ENCODE data around the gene ARL4C. TPM values are rescaled to one million over a fixed set of nuclear protein-coding genes. Genes with fewer than 3 reads are reported as not detected.

Gene ARL4C
- total RNA-seq, 1 donor from 2014 or later: 20.7 TPM

GRCh38 chr2:234454433-234454832, 42.4 kb downstream of the ARL4C start:
- H3K27me3 Mint-ChIP-seq (ENCODE audit: low read depth): no peaks in the 10 kb centered on the region
- no peak for TF ChIP-seq CTCF (IDR thresholded peaks at IDR 0.05; ENCODE audit: unreplicated experiment)
- H3K4me1 Mint-ChIP-seq: peaks cover 12% of the 10 kb centered on the region
- no peaks in the 10 kb centered on the region for H3K36me3 Mint-ChIP-seq
- H3K4me3 Mint-ChIP-seq: no peak overlapping the region
- peaks cover 33% of the 10 kb centered on the region for H3K9me3 Mint-ChIP-seq
- DNase-seq (ENCODE audit: low spot score in 2 of 2, unreplicated experiment in 2 of 2): no peak
- no peak overlapping the region for H3K27ac Mint-ChIP-seq

DNA sequence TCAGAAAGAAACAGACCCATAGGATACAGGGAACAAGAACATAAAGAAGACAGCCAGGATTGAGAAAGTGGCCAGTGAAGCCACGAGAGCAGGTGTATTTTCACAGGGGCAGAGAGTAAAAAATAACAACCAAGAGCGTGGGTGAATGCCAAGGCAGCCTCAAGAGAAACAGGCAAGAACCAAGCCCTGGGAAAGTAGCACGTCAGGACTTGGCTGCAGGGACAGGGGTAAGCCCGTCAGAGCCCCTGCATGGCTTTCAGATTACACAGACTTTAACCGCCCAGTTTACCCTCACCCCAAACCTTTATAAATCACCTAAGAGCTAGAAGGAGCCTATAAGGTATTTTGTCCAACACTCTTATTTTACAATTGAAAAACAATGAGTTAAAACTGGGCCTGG, 43.7 kb downstream of the ARL4C start:
- Mint-ChIP-seq H3K9me3 (peaks cover 30% of the 10 kb centered on the region), H3K4me1 (peaks cover 22% of the 10 kb centered on the region), H3K27ac (no peak overlapping the region), H3K27me3 (ENCODE audit: low read depth) (no peaks in the 10 kb centered on the region), H3K36me3 (no peaks in the 10 kb centered on the region), H3K4me3 (no peak overlapping the region)
- no peak for TF ChIP-seq CTCF (IDR thresholded peaks at IDR 0.05; ENCODE audit: unreplicated experiment)
- DNase-seq (ENCODE audit: low spot score in 2 of 2, unreplicated experiment in 2 of 2): no peak

- Mint-ChIP-seq H3K36me3 (no peaks in the 10 kb centered on the region), H3K27me3 (ENCODE audit: low read depth) (no peaks in the 10 kb centered on the region), H3K9me3 (peaks cover 22% of the 10 kb centered on the region), H3K27ac (no peak overlapping the region), H3K4me3 (no peak overlapping the region), H3K4me1 (peaks cover 33% of the 10 kb centered on the region)
- TF ChIP-seq CTCF (IDR thresholded peaks at IDR 0.05; ENCODE audit: unreplicated experiment): no peak
- DNase-seq (ENCODE audit: low spot score in 2 of 2, unreplicated experiment in 2 of 2): no peak
Measured at GRCh38 chr2:234451852-234452625, 44.8 kb downstream of the ARL4C start.

DNA sequence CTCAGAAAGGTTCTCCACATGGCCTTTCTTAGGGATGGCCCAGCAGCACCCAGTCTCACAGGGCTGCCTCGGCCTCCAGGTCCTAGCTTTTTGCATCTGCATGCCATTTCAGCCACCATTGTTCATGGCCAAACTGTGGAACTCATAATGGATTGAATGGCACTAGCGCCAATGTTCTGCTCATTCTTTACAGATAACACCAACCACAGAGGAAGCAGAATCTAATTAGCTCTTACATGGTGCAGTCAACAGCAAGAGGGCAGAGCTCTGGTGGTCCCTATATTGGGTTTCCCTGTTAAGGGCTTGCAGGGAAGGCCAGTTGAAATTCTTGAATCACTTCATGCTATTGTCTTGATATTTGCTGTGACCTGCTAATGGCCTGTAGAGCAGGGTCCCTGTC, 45.6 kb downstream of the ARL4C start:
- no peak for TF ChIP-seq CTCF (IDR thresholded peaks at IDR 0.05; ENCODE audit: unreplicated experiment)
- no peak for DNase-seq (ENCODE audit: low spot score in 2 of 2, unreplicated experiment in 2 of 2)
- no peaks in the 10 kb centered on the region for H3K27me3 Mint-ChIP-seq (ENCODE audit: low read depth)
- H3K4me1 Mint-ChIP-seq: peaks cover 38% of the 10 kb centered on the region
- H3K4me3 Mint-ChIP-seq: no peak overlapping the region
- H3K9me3 Mint-ChIP-seq: peaks cover 14% of the 10 kb centered on the region
- H3K27ac Mint-ChIP-seq: no peak overlapping the region
- no peaks in the 10 kb centered on the region for H3K36me3 Mint-ChIP-seq

DNA sequence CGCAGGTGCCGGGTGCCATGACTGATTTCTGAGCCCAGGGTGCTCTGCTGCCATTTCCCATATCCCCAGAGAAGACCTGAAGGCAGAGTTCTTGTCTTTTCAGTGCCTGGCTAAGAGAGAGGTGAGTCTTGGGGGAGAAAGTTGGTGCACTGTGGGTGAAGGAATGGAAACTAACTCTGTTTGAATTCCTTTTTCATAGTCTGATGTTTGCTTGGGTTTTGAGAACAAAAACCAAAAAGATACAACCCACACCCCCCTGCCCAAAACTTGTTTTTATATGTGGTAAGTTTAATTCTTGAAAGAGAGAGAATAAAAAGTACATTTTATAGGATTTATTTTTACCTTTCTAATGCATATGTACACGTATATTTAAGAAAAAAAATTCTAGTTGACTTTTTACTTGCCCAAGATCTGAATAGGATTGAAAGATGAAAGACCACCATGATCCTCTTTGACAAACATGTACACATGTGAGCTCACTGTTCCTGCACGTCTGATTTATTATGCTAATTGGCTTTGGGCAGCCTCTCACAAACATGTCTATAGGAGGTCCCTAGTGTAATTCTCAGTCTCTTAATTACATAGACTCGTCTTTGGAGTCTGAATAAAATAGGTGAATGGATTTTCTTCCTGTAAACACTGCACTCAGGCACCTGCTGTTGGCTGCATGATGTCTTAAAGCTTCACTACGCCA, 46.3 kb downstream of the ARL4C start:
- H3K36me3 Mint-ChIP-seq: no peaks in the 10 kb centered on the region
- no peak overlapping the region for H3K4me3 Mint-ChIP-seq
- no peak for TF ChIP-seq CTCF (IDR thresholded peaks at IDR 0.05; ENCODE audit: unreplicated experiment)
- peaks cover 11% of the 10 kb centered on the region for H3K9me3 Mint-ChIP-seq
- no peaks in the 10 kb centered on the region for H3K27me3 Mint-ChIP-seq (ENCODE audit: low read depth)
- peak overlapping the region; percentile 28 for H3K27ac Mint-ChIP-seq
- peaks cover 38% of the 10 kb centered on the region for H3K4me1 Mint-ChIP-seq
- no peak for DNase-seq (ENCODE audit: low spot score in 2 of 2, unreplicated experiment in 2 of 2)

Measured in mesothelial cell of epicardium (in vitro differentiated cells).